GM20431 (cell line): ENCODE measurements around the gene SCARB1.

Experiments
- in situ Hi-C: fragments of 300-500 bp; cut with MseI, MboI; formaldehyde crosslinking; loops from one replicate; pipeline ENCODE4 v1.15.0; 2020; ENCODE audit warnings: low sequenced_read_pairs; ENCODE audit not compliant: unreplicated experiment

The SCARB1 gene

GRCh38 chr12:124754491-124754890, 109.2 kb downstream of the SCARB1 start:
- in situ Hi-C loops, result loop anchor here (25.0 kb wide), 1 partner anchor 417 kb away; no protein-coding TSS in a partner anchor

- in situ Hi-C loops, result loop anchor here (25.0 kb wide), 1 partner anchor 417 kb away; no protein-coding TSS in a partner anchor
Measured at GRCh38 chr12:124753993-124754392, 109.7 kb downstream of the SCARB1 start.

- in situ Hi-C loops, result loop anchor here (25.0 kb wide), 1 partner anchor 416 kb away; no protein-coding TSS in a partner anchor
Measured at GRCh38 chr12:124753228-124753591, 110.5 kb downstream of the SCARB1 start.

GRCh38 chr12:124752437-124753227, 111.0 kb downstream of the SCARB1 start:
- in situ Hi-C loops, result loop anchor here (25.0 kb wide), 1 partner anchor 415 kb away; no protein-coding TSS in a partner anchor

- in situ Hi-C loops, result loop anchor here (25.0 kb wide), 1 partner anchor 415 kb away; no protein-coding TSS in a partner anchor
Measured at GRCh38 chr12:124751654-124752355, 111.9 kb downstream of the SCARB1 start.

- in situ Hi-C loops, result loop anchor here (25.0 kb wide), 1 partner anchor 414 kb away; no protein-coding TSS in a partner anchor
Measured at GRCh38 chr12:124750787-124751471, 112.7 kb downstream of the SCARB1 start.

GRCh38 chr12:124750149-124750656, 113.5 kb downstream of the SCARB1 start:
- in situ Hi-C loops, result loop anchor here (25.0 kb wide), 1 partner anchor 413 kb away; no protein-coding TSS in a partner anchor

GRCh38 chr12:124749725-124750124, 113.9 kb downstream of the SCARB1 start:
- in situ Hi-C loops, result loop anchor here (25.0 kb wide), 1 partner anchor 412 kb away; no protein-coding TSS in a partner anchor

GRCh38 chr12:124747426-124748161, 116.1 kb downstream of the SCARB1 start:
- in situ Hi-C loops, result no loop called here

GRCh38 chr12:124746649-124747425, 116.8 kb downstream of the SCARB1 start:
- in situ Hi-C loops, result no loop called here

GRCh38 chr12:124745891-124746570, 117.6 kb downstream of the SCARB1 start:
- in situ Hi-C loops, result no loop called here

- in situ Hi-C loops, result no loop called here
Measured at GRCh38 chr12:124745465-124745890, 118.2 kb downstream of the SCARB1 start.

GRCh38 chr12:124744659-124745464, 118.8 kb downstream of the SCARB1 start:
- in situ Hi-C loops, result no loop called here

- in situ Hi-C loops, result no loop called here
Measured at GRCh38 chr12:124744273-124744640, 119.4 kb downstream of the SCARB1 start.

- in situ Hi-C loops, result no loop called here
Measured at GRCh38 chr12:124743479-124744272, 120.0 kb downstream of the SCARB1 start.

GRCh38 chr12:124742678-124743077, 121.0 kb downstream of the SCARB1 start:
- in situ Hi-C loops, result no loop called here

GRCh38 chr12:124742111-124742510, 121.6 kb downstream of the SCARB1 start:
- in situ Hi-C loops, result no loop called here
